NT2/D1 (cell line): ENCODE measurements around the gene C10orf90.

ENCODE experiments used
- YY1 ChIP-seq: IDR thresholded peaks from 2 replicates; pipeline ENCODE4 v1.6.1; 2011; ENCODE audit not compliant: insufficient read length, insufficient read depth
- ZNF274 ChIP-seq: IDR thresholded peaks from 2 replicates; pipeline ENCODE4 v1.6.1; 2011; ENCODE audit warnings: mild to moderate bottlenecking, low read depth, low read length

DNA sequence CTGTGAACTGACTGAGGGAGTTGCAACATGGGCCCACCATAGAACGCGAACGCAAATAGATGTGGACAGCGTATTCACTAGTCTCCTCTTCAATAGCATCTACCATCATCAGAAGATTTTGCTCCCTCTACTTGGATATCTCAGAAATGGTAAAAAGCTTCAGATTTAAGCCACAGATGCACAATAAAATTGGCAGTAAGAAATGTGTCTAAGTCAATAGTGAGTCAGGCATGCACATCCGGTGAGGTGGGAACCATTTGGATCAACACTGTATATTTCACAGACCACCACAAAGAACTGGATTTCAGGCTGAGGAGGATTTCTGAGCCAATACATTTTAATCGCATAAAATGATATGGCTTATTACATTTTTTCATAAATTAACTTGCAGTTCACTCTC, 170.7 kb downstream of the C10orf90 start:
- TF ChIP-seq ZNF274, result no peak
- no peak for TF ChIP-seq YY1
